Measurements from ENCODE around the gene AGBL1. TPM values are rescaled to one million over a fixed set of nuclear protein-coding genes. Genes with fewer than 3 reads are reported as not detected.

Gene AGBL1
- total RNA-seq: under 1 TPM in 2 of 3 donors, not detected in 1; 0.10 to 0.32 TPM
- long read RNA-seq, donor 1: 0 reads
- long read RNA-seq, donor 2: 0 reads

DNA sequence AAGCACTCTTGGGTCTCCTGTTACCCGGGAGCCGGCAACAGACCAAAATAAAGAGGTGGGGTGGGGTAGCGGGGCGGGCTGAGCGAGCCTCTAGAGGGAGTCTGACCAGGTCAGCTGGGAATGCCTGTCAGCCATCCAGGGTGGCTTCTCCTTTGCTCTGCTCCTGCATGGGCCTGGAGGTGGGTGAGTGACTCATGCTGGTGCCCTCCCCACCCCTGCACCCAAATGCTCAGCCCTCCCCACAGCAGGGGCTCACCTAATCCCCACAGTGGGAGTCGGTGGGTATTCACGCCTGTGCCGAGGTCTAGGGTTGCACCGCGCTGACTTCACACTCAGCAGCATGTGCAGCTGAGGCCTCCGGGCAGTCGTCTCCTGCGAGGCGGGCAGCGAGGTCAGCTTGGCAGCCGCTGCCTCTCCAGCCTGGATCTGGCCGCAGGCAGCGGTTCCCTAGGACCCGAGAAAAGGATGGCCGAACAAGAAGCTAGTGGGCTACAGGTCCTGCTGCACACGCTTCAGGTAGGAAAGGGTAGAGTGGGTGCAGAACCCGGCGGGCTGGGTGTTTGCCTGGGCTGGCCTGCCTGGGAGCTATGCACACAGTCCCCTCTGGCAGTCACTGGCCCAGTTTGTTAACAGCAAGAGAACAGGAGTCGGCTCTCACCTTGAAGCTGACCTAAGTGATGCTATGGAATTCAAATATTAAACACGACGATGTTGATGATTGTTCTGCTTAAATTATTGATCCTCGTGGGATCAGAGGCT, at the start of gene AGBL1:
TSS of gene AGBL1 (plus strand) at position 364 of the 759 bp plus-strand sequence.
- TF ChIP-seq, protein P1, sequence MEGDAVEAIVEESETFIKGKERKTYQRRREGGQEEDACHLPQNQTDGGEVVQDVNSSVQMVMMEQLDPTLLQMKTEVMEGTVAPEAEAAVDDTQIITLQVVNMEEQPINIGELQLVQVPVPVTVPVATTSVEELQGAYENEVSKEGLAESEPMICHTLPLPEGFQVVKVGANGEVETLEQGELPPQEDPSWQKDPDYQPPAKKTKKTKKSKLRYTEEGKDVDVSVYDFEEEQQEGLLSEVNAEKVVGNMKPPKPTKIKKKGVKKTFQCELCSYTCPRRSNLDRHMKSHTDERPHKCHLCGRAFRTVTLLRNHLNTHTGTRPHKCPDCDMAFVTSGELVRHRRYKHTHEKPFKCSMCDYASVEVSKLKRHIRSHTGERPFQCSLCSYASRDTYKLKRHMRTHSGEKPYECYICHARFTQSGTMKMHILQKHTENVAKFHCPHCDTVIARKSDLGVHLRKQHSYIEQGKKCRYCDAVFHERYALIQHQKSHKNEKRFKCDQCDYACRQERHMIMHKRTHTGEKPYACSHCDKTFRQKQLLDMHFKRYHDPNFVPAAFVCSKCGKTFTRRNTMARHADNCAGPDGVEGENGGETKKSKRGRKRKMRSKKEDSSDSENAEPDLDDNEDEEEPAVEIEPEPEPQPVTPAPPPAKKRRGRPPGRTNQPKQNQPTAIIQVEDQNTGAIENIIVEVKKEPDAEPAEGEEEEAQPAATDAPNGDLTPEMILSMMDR (IDR thresholded peaks at IDR 0.05): no peak
- Histone ChIP-seq H3K4me3 (no peak within 1 kb of the TSS), H3K36me3 (ENCODE audit: low read depth) (no peaks in the 10 kb centered on the region), H3K4me1 (ENCODE audit: low read depth) (no peaks in the 10 kb centered on the region), H3K9me3 (no peaks in the 10 kb centered on the region)
- intact Hi-C loops (cut with DNase I, micrococcal nuclease): no loop called here
- ATAC-seq (no peak), DNase-seq (no peak)

DNA sequence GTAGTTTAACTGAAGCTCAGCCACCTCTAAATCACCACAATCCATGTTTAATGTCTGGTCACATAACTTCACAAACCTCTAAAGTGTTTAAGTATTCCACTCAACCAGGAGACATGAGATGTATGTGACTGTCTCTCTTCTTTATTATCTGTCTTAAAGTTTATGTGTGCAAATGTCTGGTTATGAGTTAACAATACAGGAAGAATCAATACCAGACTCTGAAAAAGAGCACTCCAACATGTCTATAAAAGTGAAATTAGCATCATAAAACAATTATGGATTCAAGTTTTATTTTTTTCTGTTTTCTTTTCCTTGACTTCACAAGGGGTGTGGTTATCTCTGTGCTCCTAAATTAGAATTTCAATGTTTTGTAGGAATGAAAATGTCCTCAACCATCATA, 44.8 kb upstream of the AGBL1 start:
- TF ChIP-seq, protein P1 (IDR thresholded peaks at IDR 0.05): no peak
- intact Hi-C loops (cut with DNase I, micrococcal nuclease): no loop called here

DNA sequence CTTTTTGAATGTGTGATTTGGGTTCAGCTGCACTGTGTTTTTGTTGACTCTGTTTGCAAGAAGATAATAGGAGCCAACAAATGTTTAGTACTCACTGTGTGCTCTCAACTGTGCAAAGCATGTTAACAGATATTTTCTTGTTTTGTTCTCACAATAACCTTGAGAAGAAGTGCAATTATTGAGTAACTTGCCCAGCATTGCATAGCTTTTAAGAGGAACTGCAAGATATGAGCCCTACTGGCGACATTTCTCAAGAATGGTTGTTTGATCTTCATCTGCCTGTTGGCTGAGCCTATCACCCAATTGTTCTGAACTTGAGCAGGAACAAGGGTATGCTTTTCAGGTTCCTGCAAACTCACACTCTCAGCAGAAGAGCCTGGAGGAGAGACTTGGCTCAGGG, 43.4 kb upstream of the AGBL1 start:
- intact Hi-C loops (cut with DNase I, micrococcal nuclease): no loop called here
- peaks cover 4% of the 10 kb centered on the region for H3K4me1 ChIP-seq (ENCODE audit: low read depth)

More for the DNA sequence above, 44.8 kb upstream of the AGBL1 start:
- H3K36me3 ChIP-seq (ENCODE audit: low read depth): no peaks in the 10 kb centered on the region
- H3K9me3 ChIP-seq: no peaks in the 10 kb centered on the region
- peaks cover 4% of the 10 kb centered on the region for H3K4me1 ChIP-seq (ENCODE audit: low read depth)
- ATAC-seq (peak; percentile 82), DNase-seq (no peak)
- no peak overlapping the region for H3K4me3 ChIP-seq

DNA sequence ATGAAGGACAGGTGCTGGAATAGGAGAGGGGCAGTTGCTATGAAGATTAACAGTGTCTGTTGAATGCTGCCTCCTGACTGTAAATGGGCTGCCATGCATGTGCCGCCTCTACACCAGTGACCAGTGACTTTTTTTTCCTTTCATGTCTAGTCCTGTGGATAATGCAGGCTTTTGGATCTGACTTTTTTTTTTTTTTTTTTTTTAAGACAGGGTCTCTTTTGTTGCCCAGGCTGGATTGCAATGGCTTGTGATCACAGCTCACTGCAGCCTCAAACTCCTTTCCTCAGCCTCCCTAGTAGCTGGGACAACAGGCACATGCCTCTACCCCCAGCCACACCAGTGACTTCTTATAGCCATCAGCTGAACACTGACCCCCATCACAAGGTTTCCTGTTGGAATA, 41.2 kb upstream of the AGBL1 start:
- Histone ChIP-seq H3K36me3 (ENCODE audit: low read depth) (no peaks in the 10 kb centered on the region), H3K4me3 (no peak overlapping the region), H3K9me3 (no peaks in the 10 kb centered on the region), H3K4me1 (ENCODE audit: low read depth) (peaks cover 4% of the 10 kb centered on the region)
- TF ChIP-seq, protein P1 (IDR thresholded peaks at IDR 0.05): no peak
- ATAC-seq: no peak
- intact Hi-C loops (cut with DNase I, micrococcal nuclease): no loop called here
- no peak for DNase-seq

More for the DNA sequence above, 43.4 kb upstream of the AGBL1 start:
- Histone ChIP-seq H3K4me3 (no peak overlapping the region), H3K9me3 (no peaks in the 10 kb centered on the region), H3K36me3 (ENCODE audit: low read depth) (no peaks in the 10 kb centered on the region)
- TF ChIP-seq, protein P1 (IDR thresholded peaks at IDR 0.05): no peak
- no peak for ATAC-seq
- no peak for DNase-seq

DNA sequence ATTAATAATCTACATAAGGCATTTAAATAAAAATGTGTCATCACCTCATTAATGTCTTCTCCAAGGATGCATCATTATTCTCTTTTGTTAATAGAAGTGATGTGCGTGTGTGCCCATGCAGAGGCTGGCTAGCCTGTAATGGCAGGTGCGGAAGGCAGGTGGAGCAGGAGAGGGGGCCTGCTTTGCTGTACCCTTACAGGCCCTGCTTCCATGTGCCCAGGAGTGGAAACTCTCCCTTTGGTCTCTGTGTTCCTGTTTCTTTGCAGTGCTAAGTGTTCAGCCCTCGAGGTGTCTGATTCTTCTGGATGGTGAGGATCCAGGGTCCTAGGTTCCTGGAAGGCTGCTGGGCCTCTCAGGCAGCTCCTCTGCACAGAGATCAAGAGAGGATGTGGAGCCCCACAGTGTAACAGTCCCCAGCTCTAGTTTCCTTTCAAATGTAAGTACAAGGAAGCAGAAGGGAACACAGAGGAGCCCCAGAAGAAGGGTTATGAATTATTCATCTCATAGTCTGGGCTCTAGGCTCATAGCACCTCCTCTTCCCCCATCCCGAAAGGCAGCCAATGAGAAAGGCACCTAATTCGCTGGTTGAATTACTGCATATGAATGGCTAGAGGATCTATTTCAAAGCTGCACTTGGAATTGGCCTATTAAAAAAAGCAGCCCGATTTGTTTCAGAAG, 39.2 kb upstream of the AGBL1 start:
- intact Hi-C loops (cut with DNase I, micrococcal nuclease): no loop called here
- Histone ChIP-seq H3K4me1 (ENCODE audit: low read depth) (no peaks in the 10 kb centered on the region), H3K9me3 (no peaks in the 10 kb centered on the region), H3K4me3 (no peak overlapping the region), H3K36me3 (ENCODE audit: low read depth) (no peaks in the 10 kb centered on the region)
- DNase-seq (no peak), ATAC-seq (no peak)
- TF ChIP-seq, protein P1 (IDR thresholded peaks at IDR 0.05): no peak

All from mucosa of descending colon (tissue), 3 donors.